Left lobe of liver (tissue), 2 donors: ENCODE results near the gene HS3ST3A1. TPM values are rescaled to one million over a fixed set of nuclear protein-coding genes. Genes with fewer than 3 reads are reported as not detected.
A peak's percentile ranks its signal among the peaks of the same experiment; 100 is the strongest.

Experiments
- ATAC-seq: fragments of 200-7000 bp; cut with Tn5 transposase; one replicate; pipeline ENCODE4 v1.9.1; 2020; ENCODE audit warnings: mild to moderate bottlenecking, moderate library complexity
- DNase-seq: peaks from one replicate; pipeline ENCODE4 v3.0.0-alpha.2; 2020; ENCODE audit warnings: low spot score
- total RNA-seq: library from RNA; stranded (reverse); gene quantifications from one replicate; pipeline ENCODE4 v1.2.1, GENCODE V29; 2021
- donor health status: DM: no; HTN: no; CAD: no; lungs with moderate emphysema.
- donor health status: DM: no; HTN: yes; CAD: no.

HS3ST3A1 gene
- total RNA-seq, 1 donor from 2014 or later, result 7.6 TPM

GRCh38 chr17:13598353-13599167 lies 3.2 kb downstream of the HS3ST3A1 start:
- ATAC-seq, result no peak
- DNase-seq, result no peak

GRCh38 chr17:13597723-13598347 lies 3.9 kb downstream of the HS3ST3A1 start:
- ATAC-seq (peak; percentile 66), DNase-seq (no peak)

GRCh38 chr17:13596241-13596923 lies 5.3 kb downstream of the HS3ST3A1 start:
- DNase-seq (no peak), ATAC-seq (no peak)

GRCh38 chr17:13595599-13595899 lies 6.2 kb downstream of the HS3ST3A1 start:
- ATAC-seq, result no peak
- no peak for DNase-seq

GRCh38 chr17:13594762-13595598 lies 6.7 kb downstream of the HS3ST3A1 start:
- ATAC-seq, result peak; percentile 94
- DNase-seq, result peak; percentile 81

- ATAC-seq, result no peak
- no peak for DNase-seq
These were observed 7.4 kb downstream of the HS3ST3A1 start for GRCh38 chr17:13594310-13594709.

- DNase-seq, result no peak
- ATAC-seq, result no peak
These were observed 8.0 kb downstream of the HS3ST3A1 start for GRCh38 chr17:13593757-13594156.

- DNase-seq (no peak), ATAC-seq (no peak)
These were observed 8.5 kb downstream of the HS3ST3A1 start for GRCh38 chr17:13593021-13593751.

- no peak for DNase-seq
- ATAC-seq, result no peak
These were observed 9.3 kb downstream of the HS3ST3A1 start for GRCh38 chr17:13592427-13592826.

- DNase-seq, result no peak
- no peak for ATAC-seq
These were observed 11.3 kb downstream of the HS3ST3A1 start for GRCh38 chr17:13590441-13590840.

- ATAC-seq (no peak), DNase-seq (no peak)
These were observed 12.1 kb downstream of the HS3ST3A1 start for GRCh38 chr17:13589658-13590057.

- DNase-seq, result no peak
- ATAC-seq, result no peak
These were observed 14.0 kb downstream of the HS3ST3A1 start for GRCh38 chr17:13587487-13588338.

GRCh38 chr17:13584701-13585080 lies 17.0 kb downstream of the HS3ST3A1 start:
- ATAC-seq (no peak), DNase-seq (no peak)

- ATAC-seq, result no peak
These were observed 17.6 kb downstream of the HS3ST3A1 start for GRCh38 chr17:13583996-13584700.

GRCh38 chr17:13582776-13583547 lies 18.8 kb downstream of the HS3ST3A1 start:
- DNase-seq, result no peak
- ATAC-seq, result no peak

More at GRCh38 chr17:13583996-13584700, 17.6 kb downstream of the HS3ST3A1 start:
- DNase-seq, result no peak

GRCh38 chr17:13581925-13582324 lies 19.8 kb downstream of the HS3ST3A1 start:
- DNase-seq, result no peak
- no peak for ATAC-seq

GRCh38 chr17:13580790-13581189 lies 20.9 kb downstream of the HS3ST3A1 start:
- DNase-seq (no peak), ATAC-seq (no peak)
